Measurements from ENCODE around the gene COL7A1. TPM values are rescaled to one million over a fixed set of nuclear protein-coding genes. Genes with fewer than 3 reads are reported as not detected.

The COL7A1 gene
- polyA plus RNA-seq, 12 donors, result 4.3 to 163 (median 7.9) TPM; not detected in 1

DNA sequence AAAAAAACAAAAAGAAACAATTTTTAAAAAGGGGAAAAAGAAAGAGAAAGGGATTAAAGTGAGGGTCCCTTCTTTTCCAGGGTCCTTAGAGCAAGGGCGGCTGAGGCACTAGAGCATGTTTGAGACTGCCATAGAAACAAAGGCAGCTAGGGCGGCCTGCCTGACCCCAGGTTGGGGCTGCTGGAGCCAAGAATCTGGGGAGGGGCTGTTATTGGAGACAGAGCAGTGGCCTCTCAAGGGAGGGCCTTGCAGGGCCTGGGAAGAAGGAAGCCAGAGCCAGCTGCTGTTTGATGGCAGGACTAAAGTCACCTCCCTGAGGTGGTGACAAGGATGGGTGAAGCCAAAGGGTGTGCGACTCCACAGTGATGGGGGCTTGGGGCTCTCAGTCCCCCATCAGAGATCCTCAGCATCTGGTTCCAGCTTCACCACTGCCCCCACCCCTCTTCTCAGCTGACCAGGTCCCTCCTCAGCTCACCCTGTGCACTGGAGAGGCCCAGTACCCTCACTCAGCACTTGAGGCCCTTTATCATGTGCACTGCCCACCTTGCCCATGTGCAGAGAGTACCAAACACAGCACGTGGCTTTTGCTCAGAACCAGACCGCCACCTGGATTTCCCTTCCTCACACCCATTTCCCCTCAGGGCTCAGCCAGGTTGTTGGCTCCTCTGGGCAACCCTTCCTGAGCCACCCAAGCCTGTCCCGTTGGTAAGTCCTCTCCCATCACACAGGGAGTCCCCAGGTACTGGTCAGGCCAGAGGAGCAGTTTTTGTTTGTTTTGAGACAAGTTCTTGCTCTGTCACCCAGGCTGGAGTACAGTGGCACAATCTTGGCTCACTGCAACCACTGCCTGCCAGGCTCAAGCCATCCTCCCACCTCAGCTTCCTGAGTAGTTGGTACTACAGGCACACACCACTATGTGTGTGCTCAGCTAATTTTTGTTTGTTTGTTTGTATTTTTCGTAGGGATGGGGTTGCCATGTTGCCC is 24.7 kb upstream of the COL7A1 start:
- DNase-seq, result no peak

- no peak for DNase-seq
These were observed 22.4 kb upstream of the COL7A1 start for GRCh38 chr3:48617559-48617958.

DNA sequence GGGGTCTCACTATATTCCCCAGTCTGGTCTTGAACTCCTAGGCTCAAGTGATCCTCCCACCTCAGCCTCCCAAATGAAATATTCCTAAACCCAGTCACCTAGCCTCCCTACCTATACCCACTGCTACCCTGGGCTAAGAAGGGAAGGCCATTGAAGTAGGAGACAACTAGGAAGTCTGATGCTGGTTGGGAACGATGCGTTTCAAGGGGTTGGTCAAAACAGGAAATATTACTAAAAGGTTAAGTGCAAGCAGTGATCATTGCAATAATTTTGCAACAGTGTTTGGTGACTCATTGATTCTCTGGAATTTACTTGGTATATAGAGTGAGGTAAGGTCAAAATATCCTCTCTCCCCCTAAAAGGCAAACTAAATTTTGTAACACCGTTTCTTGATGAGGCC is 18.9 kb upstream of the COL7A1 start:
- no peak for DNase-seq

- DNase-seq, result no peak
These were observed 17.2 kb upstream of the COL7A1 start for GRCh38 chr3:48612309-48612708.

DNA sequence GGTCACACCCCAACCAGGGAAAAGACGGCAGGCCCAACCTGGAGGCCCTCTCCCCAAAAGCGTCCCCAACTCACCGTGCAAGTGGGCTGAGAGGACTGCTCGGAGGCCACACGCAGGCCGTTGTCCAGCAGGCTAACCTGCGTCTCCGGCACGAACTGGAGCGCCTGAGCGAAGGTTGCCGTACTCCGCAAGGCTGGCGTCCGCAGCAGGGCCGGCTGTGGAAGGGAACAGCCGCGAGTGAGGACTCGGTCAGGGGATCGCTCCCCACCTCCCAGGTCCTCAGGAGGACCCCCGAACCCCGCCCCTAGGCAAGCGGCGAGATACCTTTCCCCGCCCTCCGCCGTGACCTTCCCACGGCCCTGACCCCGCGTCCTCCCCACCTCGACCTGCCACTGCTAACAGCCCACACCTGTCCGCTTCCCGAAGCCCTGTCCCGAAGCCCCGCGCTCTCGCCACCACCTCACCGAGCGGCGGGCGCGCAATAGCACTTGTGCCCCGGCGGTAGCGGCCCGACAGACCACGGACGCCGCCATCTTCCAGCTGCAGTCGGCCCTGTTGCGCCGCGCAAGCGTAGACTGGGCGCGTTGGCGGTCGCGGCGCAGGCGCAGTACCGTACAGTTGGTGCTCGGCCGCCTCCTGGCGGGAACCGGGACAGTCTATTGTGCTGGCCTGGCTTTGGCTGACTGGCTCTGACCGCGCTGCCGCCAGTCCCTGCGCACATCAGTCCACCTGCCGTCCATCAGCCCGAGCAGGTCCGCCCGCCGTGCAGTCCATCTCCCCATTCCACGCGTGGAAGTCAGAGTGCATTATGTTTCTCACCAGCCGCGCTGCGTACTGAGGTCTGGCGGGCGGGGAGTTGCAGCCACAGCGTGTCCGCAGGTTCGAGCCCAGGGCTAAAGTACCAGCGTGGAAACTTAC is 14.2 kb upstream of the COL7A1 start, which contains the start of gene UQCRC1:
UQCRC1 (minus strand) TSS at position 559 of the 918 bp plus-strand sequence; CDS start at position 533, 26 bp downstream.
- peak; percentile 96 for DNase-seq

DNA sequence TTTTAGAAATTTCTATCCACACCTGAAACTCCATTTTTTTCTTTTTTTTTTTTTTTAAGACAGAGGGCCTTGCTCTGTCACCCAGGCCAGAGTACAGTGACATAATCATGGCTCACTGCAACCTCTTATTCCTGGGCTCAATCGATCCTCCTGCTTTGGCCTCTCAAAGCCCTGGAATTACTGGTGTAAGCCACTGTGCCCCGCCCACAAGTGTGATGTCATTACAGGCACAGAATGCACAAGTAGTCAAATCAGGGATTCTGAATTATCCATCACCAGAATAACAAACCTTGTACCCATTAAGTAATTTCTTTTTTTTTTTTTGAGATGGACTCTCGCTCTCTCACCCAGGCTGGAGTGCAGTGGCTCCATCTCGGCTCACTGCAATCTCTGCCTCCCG is 12.4 kb upstream of the COL7A1 start:
- DNase-seq, result no peak

DNA sequence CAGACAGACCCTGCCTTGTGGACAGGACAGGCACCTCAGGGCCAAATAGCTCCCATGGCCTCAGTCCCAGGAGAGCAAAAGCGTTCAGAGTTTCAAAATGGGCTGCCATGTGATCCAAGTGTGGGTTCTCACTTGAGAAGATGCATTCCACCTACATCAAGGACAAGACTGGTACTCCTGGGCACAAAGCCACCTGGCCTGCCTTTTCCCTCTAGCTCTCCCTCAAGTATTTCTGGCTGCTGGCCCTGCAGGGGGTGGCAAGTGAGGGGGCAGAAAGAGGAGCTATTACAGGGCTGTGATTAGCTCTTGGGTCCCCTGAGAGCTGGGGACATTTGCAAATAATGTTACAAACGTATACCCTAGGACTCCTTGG is 6.5 kb upstream of the COL7A1 start:
- DNase-seq, result no peak

- DNase-seq, result no peak
These were observed 5.8 kb upstream of the COL7A1 start for GRCh38 chr3:48600711-48601621.

GRCh38 chr3:48599509-48600285 is 4.6 kb upstream of the COL7A1 start:
- DNase-seq, result no peak

DNA sequence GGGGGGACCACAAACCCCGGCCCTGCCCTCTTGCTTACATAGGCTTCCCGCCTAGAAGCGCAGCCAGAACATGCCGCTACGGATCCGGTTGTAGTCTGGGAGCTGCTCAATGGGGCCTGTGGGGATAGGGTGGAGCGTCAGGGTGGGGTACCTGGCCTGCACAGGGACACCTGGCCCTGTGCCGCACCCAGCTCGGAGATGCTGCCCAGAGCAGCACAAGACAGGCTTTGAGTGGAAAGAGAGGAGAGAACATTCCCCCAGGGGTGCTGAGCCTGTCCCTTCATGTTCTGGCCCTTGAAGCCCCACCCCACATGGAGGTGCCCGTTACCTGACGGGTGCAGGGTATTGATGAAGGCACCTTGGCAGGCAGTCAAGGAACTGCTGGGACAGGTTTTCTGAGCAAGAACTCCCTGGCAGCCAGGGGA is 4.0 kb upstream of the COL7A1 start:
- no peak for DNase-seq

- peak; percentile 29 for DNase-seq
These were observed 3.4 kb upstream of the COL7A1 start for GRCh38 chr3:48598323-48599076.

GRCh38 chr3:48597408-48597800 is 2.3 kb upstream of the COL7A1 start:
- no peak for DNase-seq

GRCh38 chr3:48596676-48597407 is 1.7 kb upstream of the COL7A1 start:
- DNase-seq, result no peak

DNA sequence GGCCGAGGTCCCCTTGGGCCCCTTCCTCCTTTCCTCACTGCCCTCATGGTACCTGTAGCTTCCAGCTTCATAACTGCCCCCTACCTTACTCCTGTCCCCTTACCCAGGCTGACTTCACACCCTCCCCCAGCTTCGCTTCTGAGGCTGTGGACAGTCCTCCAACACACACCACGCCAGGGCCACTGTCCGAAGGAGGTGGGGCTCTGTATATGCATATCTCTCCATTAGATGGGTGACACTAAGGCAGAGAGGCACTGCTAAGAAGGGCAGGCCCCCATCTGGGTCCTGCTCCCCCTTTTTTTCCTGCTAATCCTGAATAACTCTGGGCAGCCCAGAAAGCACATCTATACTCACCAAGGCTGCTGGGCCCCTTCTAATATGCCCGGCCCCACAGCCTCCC is 1.0 kb upstream of the COL7A1 start:
- DNase-seq, result no peak

DNA sequence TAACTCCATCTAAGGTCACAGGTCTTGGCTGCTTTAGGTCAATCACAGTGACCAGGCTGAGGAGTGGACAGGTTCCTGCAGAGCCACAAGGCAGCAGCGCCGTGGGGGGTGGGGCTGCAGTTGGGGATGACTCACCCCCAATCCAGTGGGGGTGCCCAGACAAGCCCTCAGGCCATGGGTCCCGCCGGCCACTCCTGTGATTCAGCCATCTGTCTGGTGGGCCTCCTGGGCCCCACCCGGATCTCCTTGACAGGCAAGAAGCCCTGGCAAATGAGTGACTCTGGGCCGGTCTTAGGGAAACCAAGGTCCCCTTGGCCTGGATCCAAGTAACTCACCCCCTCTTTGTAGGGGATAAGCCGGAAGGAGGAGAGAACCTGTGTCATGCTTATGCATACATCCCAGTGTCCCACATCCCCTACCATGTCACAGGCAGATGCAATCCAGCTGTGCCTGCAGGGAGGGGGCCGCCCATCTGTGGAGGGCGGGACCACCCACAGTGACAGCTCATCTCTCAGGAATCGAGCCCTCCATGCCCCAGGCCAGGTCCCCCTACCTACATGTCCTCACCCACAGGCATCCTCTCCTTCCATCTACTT is 495 bp upstream of the COL7A1 start:
- no peak for DNase-seq

- DNase-seq, result no peak
These were observed 596 bp downstream of the COL7A1 start for GRCh38 chr3:48594417-48595049.

GRCh38 chr3:48593337-48593736 is 1.8 kb downstream of the COL7A1 start:
- no peak for DNase-seq

DNA sequence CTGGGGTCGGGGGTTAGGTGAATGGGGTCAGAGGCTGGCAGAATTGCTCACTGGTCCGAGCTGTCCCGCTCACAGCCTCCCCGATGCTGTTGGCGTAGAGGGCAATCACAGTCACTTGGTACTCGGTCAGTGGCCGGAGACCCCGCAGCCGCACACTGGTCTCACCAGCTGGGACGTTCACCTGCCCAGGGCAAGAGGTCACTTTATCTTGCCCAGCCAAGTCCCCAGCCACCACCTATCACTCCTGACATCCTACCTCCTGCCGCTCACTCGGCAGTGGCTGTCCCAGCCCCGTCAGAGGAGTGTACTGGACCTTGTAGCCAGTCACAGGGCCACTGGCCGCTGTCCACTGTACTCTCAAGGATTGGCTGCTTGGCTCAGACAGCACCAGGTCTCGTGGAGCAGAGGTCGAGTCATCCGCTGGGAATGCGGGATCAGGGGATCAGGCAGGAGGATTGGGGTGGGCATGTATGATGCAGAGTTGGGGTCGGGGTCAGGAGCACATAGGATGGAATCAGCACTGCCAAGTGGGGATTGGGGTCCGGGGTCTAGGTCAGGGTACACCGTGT is 2.5 kb downstream of the COL7A1 start:
- no peak for DNase-seq
